Measurements from ENCODE around the gene STK32A.
"Not testable (repeated sequence)": the region's sequence is repeated elsewhere in the genome, so short reads cannot be mapped to it uniquely, and the experiment has no call there.

Gene STK32A

DNA sequence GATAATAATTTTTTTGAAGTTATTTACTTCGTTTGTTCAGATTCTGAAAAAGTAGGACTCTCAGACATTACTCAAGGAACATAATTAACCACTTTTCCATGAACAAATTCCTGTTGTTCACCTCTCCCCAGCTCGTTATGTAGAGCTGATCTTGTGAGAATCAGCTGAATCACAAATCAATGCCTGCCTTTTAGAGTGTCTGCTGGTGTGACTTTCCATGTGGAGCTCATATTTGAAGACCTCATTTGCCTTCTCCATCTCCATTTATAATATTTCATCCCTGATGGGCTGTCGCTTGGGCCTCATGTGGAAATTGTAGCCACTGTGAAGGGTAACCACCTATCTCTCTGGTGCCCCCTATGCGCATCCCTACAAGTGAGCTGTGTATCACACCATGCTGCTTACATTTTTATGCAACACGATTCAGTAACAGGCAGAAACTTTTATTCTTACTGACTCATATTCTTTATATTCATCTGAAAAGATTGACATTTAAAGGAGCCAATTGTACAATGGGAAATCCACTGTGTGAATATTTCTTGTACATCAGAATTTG, 111.3 kb downstream of the STK32A start:
- DNase-seq (ENCODE audit: low read depth) = no peak

DNA sequence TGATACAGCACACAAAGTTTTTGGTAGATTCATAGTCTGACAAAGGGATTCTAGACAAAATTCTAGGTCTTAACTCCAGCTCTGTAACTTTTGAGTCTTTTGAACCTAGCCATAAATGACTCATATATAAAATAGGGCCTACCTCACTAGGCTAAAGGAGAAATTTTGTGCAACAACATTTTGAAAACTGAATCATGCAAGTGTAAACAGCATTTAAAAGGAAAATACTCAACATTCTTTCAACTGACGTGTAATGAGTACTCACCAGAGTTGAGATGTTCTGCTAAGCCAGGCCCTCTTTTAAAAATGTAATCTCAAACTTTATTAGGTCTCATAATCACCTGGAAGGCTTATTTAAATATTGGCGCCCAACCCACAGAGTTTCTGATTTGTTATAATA, 113.2 kb downstream of the STK32A start:
- DNase-seq (ENCODE audit: low read depth) = no peak

DNA sequence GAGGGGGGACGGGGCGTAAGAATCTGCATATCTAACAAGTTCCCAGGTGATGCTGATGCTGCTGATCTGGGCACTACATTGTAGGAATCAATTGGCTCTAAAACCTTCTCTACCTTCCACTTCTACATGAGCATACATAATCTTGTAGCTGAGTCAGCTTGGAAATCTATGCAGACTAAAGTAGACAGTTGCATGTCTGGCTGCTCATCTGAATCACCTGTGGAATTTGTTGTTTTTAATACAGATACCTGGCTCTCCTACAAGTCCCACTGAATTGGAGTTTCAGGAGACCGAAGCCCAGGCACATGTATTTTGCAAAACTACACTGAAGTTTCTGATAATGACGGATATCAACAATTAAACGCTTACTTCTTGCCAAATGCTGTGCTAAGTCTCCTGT, 113.6 kb downstream of the STK32A start:
- no peak for DNase-seq (ENCODE audit: low read depth)

DNA sequence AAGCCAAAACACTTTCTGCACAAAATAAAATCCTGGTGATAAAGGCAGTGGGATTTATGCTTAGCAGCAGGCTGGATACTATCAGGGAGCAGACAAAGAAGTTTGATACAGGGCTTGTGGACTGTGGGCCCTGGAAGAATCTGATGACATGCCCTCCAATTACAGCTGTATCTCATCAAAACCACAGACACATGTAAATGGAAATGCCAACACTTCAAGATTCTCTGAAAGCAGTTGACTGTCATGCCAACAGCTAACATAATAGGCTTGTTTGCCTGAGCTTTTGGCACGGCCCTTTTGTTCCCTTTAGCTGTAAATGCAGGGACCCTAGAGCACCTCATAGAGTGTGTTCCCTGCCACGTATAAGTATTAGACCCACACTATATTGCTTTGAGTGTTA, 114.4 kb downstream of the STK32A start:
- no peak for DNase-seq (ENCODE audit: low read depth)

DNA sequence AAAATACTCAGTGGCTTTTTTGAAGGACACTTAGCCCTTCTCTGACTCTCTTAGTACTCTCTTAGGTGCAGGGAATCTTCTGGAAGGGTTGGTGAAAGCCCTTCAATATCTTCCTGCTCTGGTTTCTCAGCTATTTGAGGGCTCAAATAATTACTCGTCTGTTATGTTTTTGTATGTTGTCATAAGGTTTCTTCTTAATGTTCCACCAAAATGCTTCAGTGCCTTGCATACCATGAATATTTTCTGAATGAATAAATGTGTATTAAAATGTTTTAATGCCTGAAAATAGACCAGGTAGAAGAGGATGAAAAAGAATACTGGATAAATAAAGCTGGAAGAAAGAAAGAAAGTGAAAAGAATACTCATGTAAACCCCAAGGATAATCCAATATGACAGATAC, 124.3 kb downstream of the STK32A start:
- no peak for DNase-seq (ENCODE audit: low read depth)

- no peak for DNase-seq (ENCODE audit: low read depth)
Observed at GRCh38 chr5:147359581-147359980, 124.8 kb downstream of the STK32A start.

GRCh38 chr5:147360816-147361215, 126.0 kb downstream of the STK32A start:
- no peak for DNase-seq (ENCODE audit: low read depth)

DNA sequence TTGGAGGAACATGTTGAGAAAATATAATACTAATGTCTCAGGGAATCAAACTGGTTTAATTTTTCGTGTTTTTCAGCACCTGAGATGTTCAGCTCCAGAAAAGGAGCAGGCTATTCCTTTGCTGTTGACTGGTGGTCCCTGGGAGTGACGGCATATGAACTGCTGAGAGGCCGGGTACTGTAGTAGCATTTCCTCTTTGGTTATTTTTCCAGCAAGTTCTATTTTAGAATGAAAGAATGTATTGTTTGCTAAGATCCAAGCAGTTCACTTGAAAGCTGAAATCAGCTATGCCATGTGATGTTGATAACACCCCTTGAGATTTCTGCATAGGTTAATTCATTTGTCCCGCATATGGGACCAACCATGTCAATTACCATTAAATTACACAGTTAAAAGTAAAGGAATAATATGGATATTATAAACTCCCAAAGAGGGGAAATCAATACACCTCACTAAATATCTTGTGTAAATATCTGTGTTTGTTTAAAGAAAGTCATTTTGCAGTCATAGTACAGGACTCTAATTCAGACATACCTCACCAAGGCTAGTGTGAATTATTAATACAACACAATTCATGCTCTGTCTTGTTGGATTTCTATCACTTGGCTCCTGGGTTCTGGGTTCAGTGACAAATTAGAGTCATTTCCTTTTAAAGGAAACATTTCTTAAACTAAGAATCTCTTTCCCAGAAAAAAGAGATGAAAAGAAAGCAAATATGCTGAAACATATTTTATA, 126.8 kb downstream of the STK32A start:
- DNase-seq (ENCODE audit: low read depth) = no peak

GRCh38 chr5:147367381-147367780, 132.6 kb downstream of the STK32A start:
- DNase-seq (ENCODE audit: low read depth) = not testable (repeated sequence)

- no peak for DNase-seq (ENCODE audit: low read depth)
Observed at GRCh38 chr5:147369742-147370374, 135.0 kb downstream of the STK32A start.

- DNase-seq (ENCODE audit: low read depth) = no peak
Observed at GRCh38 chr5:147371290-147371689, 136.5 kb downstream of the STK32A start.

DNA sequence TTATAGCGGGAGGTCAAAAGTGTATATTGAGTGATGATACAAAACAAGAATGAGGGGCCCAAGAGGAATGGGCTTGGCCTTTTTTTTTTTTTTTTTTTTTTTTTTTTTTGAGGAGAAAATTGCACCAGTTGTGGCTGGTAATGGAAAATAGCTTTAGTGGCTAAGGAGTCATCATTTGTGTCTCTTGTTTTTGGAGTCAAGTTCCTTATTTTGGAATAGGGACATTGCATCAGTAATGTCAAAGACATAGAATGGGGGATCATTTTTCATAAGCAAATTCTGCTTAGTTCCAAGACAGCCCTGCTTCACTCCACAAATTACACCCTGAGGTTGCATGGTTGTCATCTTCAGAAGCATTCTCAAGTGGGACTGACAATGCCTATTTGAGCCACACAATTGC, 137.4 kb downstream of the STK32A start:
- DNase-seq (ENCODE audit: low read depth) = no peak

DNA sequence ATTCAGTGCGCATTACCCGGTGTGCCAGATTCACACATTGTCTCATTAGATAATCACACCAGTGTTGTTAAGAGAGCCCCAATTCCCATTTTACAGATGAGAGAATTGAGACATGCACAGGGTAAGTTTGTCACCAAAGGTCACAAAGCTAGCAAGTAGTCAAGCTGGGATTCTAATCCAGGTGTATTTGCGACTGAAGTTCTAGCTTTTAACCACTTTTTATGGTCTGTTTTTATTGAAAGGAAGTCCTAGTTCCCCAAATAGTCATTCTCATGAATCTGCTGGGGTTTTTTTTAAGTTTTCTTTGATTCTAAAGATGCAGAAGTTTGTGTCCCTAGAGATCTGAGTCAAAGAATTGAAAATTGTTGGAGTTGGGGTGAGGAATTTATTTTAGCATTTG, 138.5 kb downstream of the STK32A start:
- DNase-seq (ENCODE audit: low read depth) = no peak

GRCh38 chr5:147375151-147375550, 140.3 kb downstream of the STK32A start:
- DNase-seq (ENCODE audit: low read depth) = no peak

GRCh38 chr5:147377682-147378081, 142.9 kb downstream of the STK32A start:
- no peak for DNase-seq (ENCODE audit: low read depth)

DNA sequence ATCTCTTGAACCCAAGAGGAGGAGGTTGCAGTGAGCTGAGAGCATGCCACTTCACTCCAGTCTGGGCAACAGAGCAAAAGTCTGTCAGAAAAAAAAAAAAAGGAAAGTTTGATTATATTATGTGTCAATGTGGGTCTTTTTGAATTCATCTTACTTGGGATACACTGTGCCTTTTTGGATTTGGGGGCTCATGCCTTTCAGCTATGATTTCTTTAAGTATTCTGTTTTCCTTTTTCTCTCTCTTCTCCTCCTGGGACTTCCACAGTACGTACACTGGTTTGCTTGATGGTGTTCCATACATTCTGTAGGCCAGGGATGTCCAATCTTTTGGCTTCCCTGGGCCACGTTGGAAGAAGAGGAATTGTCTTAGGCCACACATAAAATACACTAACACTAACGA, 146.7 kb downstream of the STK32A start:
- no peak for DNase-seq (ENCODE audit: low read depth)

DNA sequence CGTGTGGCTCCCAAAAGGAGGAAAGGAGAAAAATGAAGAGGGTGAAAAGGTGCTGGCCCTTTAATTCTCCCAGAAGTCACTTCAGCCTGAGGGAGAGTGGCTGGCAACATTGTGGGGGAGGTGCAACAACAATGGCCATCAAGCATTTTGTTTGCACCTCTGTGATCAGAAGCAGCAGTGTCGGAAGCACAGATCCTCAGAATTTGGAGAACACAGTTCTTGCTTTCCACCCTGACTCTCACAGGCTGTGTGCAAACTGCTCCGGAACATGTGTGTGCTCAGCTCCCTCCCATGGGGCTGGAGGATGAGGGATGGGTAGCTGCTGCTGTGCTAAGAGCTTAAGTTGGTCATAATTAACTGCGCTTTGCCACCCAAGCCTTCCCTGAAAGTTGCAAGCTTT, 147.9 kb downstream of the STK32A start:
- DNase-seq (ENCODE audit: low read depth) = no peak

DNA sequence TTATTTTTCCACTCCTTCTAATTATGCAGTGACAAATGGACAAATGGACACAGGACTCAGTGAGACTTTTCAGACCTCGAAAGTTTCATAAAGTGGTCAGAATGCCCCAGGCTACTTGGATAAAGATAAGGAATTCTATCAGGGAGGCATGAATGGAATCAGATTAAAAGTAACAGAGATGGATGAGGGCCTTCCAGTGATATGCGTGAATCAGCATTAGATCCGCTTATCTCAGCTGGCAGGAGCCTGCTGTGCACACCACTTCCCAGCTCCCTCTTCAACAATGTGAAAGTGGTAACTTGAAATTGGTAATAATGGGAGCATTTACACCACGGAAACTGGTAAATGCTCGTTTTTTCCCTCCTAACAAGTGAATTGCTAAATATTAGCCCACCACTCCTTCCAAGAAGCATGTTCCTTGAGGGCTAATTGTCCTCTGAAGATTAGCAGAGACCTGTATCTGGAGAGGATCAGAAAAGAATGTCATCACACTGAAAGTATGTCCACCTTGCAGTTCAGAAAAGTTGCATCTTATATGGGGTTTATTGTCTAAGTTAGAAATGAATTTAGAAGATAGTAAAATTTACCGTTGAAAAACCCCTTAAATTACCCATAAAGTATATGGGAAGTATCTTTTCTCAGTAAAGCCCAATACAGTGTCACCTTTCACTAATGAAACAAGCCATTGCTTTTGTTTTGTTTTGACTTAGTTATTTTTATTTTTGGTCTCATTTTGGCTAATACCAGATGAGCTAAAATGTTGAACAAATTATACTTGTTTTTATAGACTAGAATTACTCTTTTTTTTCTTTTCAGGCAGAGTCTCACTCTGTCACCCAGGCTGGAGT, 149.7 kb downstream of the STK32A start:
- DNase-seq (ENCODE audit: low read depth) = no peak

DNA sequence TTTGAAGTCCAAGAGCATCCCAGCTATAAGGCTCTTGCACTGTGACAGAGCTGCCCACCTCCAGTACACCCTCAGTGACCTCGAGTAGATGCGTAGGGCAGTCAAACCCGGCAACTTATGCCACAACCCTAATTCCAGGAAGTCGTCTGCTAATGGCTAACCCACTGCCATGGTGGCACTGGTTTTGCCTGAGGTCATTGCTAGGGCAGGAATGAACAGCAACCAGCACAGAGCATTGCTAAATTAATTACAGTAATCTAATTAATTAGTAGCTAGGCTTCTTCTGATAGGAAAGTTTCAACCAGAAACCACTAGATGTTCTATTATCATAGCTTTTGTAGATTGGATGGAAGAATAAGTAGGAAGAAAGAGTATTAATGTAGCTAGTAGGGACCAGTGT, 152.3 kb downstream of the STK32A start:
- DNase-seq (ENCODE audit: low read depth) = no peak

DNA sequence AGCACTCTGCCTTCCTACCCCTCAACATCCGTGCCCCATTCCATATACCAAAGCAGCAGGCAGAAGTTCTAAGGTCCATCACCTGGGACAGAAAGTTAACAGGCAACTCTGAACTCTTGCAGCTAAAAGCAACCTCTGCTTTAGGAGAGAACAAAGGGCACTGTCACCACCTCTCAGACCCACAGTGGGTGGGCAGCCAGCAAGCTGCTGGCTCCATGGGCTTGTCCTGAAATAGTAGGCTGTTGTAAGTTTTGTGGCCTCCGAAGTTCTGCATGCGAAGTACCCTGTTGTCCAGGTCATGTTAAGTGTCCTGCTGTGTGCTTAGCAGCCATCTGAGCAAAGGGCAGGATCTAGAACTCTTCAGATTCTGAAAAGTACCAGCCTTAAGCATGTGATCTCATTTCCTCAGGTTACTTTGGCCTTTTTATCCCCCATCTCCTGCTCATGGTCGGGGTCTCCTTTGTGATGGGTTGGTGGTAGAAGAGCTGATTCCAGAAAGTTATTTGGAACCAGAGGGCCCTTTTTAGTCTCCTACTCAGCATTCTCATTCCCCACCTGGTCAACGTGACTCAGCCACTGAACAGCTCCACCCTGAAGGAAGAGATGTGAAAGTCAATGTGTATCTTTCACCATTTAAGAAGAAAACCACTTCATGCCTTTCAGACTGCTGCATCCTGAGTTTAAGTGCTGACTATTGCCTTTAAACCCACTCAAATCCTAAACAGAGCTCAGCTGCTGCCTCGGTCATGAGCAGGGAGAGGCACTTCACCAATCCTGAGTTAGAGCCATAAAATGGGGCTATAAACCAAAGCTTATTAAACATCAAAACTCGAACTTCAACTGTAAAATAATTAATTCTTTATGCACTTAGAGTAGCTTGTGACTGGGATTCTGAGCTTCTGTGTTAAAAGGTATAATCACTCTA, 153.6 kb downstream of the STK32A start:
- DNase-seq (ENCODE audit: low read depth) = no peak

DNA sequence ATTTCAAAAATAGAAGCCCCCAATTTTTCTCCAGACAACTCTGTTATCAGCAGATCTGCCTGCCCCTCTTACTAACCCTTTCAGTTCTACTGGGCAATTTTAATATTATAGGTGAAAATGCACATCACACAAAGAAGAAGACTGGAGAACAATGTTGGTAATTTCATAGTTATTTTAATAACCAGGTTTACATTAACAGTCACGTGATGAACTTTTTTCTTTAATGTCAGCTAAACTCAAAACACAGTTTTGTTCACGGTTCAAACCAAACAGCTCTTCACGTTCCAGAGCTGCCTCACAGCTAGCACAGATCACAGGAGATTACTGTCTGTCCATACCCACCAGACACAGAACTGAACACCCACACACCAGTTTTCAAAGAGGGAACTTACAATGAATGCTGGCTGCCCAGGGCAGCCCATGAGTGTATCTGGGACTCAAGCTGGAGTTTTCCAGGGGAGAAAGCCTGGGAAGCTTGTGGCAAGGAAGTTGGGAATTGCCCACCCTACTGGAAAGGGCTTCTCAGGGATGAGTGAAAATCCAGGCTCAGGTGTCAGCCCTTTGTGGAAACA, 155.9 kb downstream of the STK32A start:
- no peak for DNase-seq (ENCODE audit: low read depth)

Data from stimulated activated CD8-positive, alpha-beta memory T cell treated with anti-CD3 and anti-CD28 coated beads, Interleukin-7, amount 100 ng/mL, for 24 hours (primary cell).